HS-27A (cell line): ENCODE measurements around the gene SIGMAR1.

Source experiments
- DNase-seq: peaks from one replicate; pipeline ENCODE4 v3.0.0-alpha.2; 2012; ENCODE audit warnings: low read depth, missing footprints

SIGMAR1 gene

GRCh38 chr9:34637356-34638137 is at the start of gene SIGMAR1:
TSS of gene SIGMAR1 (minus strand) at chr9:34637787. CDS start at chr9:34637697, 90 bp downstream.
- peak; percentile 83 for DNase-seq

DNA sequence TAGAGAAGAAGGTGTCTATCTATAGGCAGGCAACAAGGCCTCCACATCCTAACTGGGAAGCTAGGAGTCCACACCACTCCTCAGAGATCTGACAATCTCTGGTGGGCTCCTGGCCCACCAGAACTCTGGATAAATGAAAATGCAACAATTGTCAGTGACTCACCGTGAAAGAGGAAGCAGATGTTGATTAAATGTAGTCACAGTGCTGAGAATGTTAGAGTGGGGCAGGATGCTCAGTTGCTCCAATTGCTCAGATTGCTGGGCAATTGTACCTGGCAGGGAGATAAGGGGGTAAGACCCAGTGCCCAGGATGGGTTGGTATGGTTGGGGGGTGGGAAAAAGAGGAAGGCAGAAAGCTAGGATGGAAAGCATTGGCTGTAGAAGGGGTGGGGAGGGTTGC is 49.1 kb upstream of the SIGMAR1 start:
- DNase-seq = no peak

- no peak for DNase-seq
Measured at GRCh38 chr9:34686231-34686630, 48.6 kb upstream of the SIGMAR1 start.

DNA sequence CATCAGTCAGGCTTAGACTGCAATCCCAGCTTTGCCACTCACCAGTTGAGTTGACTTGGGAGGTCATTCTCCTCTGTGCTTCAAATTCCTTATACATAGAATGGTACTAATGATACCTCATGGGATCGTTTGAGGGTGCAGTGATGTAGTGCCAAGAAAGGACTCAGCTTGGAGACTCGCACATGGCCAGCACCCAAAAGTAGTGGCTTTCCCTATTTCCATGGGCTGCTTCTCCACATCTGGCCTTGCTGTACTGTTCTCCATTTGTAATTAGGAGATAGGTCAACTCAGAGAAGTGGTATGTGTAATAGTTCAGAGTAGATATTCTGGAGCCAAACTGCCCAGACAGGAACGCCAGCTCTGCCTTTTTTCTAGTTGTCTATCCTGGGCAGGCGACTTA is 48.0 kb upstream of the SIGMAR1 start:
- no peak for DNase-seq

DNA sequence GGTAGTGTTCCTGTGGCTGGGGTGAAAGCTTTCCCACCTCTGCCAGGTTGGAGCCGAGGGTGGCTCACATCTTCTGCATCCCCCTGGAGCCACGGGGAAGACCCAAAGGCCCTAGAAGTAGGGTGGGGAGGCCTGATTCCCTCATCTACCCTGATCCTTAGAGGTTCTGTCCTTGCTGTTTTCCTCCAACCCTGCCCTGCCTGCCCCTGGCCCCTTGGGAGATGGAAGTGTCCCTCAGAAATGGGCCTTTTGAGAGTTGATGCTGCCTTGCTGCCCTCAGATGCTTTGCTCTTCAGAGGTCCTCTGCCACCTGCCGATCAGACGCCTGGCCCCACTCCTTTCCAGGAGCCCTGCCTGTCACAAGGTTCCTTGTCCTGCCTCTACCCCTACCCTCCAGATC is 47.2 kb upstream of the SIGMAR1 start:
- DNase-seq = no peak

DNA sequence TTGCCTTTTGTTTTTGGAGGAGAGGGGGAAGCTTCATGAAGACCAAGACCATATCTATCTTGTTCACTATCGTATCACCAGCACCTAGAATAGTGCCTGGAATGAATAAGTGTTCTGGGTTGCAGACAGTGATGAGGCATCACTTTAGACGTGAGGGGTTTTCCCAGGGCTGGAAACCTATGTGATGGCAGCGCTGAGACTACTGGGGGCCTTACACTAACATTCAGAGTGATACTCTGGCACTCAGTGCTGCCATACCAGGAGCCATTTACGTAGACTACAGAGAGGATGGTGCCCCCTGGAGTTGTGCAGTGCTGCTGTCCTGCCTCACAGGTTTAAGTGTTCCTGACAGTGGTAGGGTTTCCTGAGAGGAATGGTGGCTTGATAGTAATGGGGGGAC is 46.6 kb upstream of the SIGMAR1 start:
- no peak for DNase-seq

- no peak for DNase-seq
Measured at GRCh38 chr9:34675869-34676268, 38.3 kb upstream of the SIGMAR1 start.

DNA sequence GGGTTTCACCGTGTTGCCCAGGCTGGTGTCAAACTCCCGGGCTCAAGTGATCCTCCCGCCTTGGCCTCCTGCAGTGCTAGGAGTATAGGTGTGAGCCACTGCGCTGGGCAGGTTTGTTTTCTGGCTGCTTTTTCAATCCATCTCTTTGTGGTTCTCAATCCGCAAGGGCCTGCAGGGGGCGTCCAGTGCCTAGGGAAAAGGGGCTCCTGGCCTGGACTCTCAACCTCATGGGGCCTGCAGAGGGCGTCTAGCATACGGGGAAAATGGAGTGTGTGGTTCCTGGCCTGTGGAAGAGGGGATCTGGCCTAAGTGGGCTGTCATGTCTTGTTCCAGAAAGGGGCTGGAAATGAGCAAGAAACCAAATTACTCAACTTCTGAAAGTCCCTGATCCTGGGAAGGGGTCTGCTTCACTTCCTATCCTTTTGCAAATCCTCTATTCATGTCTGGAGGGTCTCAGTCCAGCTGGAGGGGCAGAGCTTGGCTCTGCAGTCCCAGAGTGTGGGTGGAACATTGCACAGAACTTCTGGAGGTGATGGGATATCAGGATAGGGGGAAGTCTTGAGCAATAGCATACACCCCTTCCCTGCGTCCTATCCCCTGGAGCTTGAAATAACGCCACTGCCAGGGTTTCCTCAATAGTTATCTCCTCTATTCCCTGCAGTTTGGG is 37.6 kb upstream of the SIGMAR1 start:
- no peak for DNase-seq

- DNase-seq = no peak
Measured at GRCh38 chr9:34674440-34674839, 36.9 kb upstream of the SIGMAR1 start.

DNA sequence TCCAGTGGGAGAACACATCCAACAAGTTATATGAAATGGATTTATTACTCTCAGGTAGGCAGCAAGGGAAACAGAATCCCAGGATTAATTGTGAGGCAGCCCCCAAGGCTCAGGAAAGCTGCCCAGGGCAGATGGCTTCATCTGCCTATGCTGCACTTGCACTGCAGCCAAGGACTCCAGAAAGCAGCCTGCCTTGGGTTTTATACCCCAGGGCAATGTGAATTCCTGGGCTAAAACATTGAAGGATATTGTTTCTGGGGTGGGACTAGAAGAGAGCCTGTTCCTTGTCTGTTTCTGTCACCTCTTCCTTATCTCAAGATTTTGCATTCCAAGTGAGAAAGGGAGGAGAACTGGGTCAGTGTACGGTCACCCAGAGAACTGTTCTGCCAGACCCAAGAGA is 33.7 kb upstream of the SIGMAR1 start:
- no peak for DNase-seq

DNA sequence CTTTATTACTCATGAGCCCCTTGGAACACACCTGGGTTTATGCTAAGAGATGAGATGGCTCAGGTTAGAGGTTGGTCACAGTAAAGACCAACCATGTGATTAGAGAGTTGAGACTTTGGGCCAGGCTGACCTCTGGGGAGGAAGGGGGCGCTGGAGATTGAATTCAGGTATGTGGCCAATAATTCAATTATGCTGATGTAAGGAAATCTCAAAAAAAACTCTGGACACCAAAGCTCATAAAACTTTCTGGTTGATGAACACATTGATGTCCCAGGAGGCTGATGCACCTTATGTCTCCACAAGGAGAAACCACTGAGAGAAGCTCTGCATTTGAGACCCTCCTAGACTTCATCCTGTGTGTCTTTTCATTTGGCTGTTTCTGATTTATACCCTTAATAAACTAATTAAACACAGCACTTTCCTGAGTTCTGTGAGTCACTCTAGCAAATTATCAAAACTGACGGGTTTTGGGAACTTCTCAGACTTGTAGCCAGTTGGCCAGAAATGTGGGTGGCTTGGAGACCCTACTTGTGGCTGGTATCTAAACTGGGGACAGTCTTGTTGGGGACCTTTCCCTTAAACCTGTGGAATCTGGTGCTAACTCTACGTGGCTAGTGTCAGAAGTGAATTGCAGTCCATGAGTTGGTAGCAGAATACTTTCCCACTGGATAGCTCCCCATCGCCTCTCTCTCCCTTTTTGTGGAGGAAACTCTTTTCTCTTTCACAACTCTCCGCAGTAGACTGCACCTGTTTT is 32.4 kb upstream of the SIGMAR1 start:
- no peak for DNase-seq

GRCh38 chr9:34665381-34666250 is 28.0 kb upstream of the SIGMAR1 start:
- peak; percentile 91 for DNase-seq

DNA sequence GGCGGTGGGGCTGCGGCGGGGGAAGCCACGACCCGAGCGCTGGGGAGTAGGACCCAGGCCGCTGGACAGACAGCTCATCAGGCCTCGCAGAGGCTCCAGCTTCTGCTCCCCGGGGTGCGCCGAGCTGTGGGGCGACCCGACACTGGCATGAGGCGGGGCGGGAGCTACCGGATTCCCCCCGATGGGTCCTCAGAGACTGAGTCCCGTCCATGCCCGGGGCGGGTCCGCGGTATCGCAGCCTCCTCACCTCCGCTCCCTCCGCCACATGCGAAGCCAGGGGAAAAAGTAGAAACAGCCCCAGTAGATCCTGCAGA is 27.4 kb upstream of the SIGMAR1 start:
- no peak for DNase-seq

DNA sequence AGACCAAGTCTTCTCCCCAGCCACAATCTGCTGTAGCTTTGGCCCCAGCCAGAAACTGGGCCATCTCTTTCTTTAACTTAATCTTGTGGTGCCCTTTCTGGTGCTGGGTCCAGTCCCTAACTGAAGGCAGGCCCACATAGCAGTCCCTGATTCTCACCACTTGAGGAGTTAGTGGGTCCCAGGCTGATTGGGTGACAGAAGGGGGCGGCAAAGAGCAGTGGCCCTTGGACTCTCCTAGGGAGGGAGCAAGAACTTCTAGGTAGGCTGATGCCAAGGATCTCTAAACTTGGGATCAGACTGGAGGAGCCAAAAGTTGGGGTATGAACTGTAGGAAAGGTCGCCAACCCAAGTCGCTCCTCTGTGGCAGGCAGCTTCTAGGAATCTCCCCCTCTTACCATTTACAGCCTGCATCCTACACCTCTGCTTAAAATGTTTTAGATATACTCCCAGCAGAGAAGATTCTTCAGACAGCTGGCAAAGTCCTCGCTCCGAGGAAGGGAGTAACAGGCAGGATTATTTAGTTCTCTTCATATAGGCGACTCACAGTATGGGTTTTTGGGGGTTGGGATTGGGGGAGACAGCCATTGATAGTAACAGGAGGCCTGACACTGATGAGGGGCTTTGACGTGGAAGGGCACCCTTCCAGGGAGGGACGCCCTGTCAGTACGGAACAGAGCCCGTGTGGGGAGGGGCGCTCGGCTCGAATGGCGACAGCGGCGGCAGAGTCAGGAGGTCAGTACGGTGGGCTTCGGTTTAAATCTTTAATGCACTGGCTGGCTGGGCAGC is 26.9 kb upstream of the SIGMAR1 start:
- no peak for DNase-seq

GRCh38 chr9:34663303-34663605 is 25.7 kb upstream of the SIGMAR1 start:
- no peak for DNase-seq

DNA sequence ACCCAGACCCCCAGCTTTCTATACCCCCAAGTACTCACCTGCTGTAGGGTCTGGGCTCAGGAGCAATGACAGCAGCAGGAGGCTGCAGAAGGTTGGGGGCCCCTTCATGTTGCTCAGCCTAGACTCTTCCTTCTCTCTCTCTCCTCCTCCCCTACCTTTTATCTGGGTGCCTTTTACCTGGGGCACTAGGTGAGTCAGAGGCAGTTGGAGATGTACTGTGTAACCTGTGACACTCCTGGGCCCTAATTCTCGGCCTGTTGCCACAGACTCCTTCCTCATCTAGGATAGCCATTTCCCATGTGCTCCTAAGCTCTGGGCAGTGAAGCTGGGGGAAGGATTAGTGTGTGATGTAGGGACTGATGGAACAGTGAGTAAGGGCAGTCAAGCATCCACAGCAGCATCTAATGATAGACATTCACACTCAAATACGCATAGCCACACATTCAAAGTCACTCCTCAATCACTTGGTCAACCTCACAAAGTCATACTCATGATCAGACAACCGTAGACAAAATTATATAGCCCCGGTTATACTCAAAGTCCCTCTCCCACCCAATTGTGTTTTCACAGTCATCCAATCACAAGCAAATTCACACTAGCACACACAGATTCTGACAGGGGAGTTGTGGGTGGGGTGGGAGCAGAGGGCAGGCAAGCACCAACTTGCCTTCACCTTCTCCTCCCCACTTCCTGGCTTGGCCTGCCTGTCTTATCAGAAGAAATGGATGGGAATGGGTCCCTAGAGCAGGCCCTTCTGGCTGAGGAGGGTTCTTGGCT is 25.1 kb upstream of the SIGMAR1 start, which contains the start of gene CCL27:
Gene CCL27 (minus strand): TSS at position 132 of the 777 bp plus-strand sequence. CDS start 24 bp downstream, at position 108.
- no peak for DNase-seq

DNA sequence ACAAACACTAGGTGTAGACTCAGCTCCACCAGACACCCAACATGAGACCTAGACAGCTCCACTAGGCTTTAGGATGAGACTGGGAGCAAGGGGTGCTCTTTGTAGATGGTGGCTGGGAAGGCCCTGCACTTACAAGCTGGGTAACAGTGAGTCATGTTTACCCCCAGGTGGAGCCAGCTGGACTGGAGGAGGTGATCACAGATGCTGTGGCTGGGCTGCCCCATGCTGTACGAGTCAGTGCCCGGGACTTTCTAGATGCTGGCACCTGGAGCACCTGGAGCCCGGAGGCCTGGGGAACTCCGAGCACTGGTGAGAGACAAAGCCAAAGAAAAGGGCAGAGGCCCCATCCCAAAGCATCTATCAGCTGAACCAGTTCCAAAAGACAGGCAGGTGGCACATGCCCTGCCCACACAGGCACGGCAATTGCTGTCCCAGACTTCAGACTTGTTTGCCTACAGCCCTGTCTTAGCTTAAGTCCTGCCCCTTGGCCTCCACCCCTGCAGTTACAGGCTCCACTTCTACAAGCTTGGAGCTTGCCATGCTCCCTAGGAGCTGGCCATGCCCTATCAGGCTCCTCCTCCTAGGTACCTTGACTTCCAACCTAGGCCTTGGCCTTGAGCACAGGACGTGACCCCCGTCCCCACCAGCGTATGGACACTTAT is 22.1 kb upstream of the SIGMAR1 start:
- DNase-seq = no peak

DNA sequence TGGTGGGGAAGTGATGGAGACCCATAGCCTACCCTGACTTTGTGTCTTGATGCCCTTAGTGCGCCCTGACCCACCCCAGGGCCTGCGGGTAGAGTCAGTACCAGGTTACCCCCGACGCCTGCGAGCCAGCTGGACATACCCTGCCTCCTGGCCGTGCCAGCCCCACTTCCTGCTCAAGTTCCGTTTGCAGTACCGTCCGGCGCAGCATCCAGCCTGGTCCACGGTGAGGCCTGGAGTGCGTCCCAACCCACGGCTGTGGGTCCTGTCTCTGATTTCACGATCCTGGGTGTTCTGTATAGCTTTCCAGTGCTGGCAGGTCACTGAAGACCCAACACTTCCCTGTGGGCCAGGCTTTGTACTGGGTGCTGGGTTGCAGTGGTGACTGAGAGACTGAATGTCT is 20.9 kb upstream of the SIGMAR1 start:
- no peak for DNase-seq

DNA sequence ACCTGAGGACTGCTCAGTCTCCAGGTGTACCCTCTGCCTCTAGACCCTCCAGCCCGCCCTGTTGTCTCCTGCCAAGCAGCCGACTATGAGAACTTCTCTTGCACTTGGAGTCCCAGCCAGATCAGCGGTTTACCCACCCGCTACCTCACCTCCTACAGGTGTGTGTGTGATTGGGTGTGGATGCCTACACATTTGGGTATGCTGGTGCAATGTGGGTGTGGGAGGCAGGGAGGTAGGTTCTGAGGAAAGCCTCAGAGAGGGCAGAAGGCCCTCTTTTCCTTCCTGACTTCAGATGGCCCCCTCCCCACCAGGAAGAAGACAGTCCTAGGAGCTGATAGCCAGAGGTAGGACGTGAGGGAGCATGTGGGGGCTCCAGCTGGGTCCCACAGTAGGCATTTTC is 19.4 kb upstream of the SIGMAR1 start:
- DNase-seq = no peak

DNA sequence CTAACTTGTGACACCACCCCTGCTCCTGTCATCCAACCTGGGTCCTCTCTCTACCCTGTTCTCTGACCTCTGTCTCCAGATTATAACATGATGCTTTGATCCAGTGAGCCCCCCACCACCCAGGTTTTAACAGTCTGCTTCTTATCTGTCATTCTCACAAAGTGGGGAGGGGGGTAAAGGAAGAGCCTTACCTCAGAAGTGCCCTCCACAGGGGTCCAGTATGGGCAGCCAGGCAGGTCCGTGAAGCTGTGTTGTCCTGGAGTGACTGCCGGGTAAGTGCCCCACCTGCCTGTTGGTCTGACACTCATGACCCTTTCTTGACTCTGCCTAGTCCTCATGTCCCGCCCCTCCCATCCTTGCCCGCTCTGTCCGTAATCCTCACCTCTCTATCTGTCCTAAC is 17.8 kb upstream of the SIGMAR1 start:
- no peak for DNase-seq
